Measurements from ENCODE around the gene EXOC6B.
A peak's percentile ranks its signal among the peaks of the same experiment; 100 is the strongest.
"Not testable (repeated sequence)": the region's sequence is repeated elsewhere in the genome, so short reads cannot be mapped to it uniquely, and the experiment has no call there.

Gene EXOC6B

DNA sequence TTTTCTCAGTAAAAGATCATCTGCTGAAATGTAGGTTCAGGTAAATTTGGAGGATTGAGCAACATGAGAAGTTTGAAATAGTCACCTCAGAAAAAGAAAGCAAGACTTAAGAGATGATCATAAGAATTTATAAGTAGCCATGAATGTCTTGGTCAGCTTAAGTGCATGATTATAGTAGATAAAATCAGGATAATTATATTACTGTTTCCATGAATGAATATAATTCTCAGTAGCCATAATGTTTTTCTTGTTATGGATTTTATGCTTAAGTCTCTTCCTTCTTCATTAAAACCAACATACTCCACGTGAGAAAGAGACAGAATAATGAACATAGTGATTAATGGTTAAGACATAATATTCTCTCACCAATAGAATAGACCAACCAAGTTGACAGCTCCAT lies 223.7 kb downstream of the EXOC6B start:
- DNase-seq = no peak
- in situ Hi-C loops (cut with HindIII; ENCODE audit: low pct_ligation_motif_present, low pct_unique_long_range_greater_than_20kb, low sequenced_read_pairs) = no loop called here

DNA sequence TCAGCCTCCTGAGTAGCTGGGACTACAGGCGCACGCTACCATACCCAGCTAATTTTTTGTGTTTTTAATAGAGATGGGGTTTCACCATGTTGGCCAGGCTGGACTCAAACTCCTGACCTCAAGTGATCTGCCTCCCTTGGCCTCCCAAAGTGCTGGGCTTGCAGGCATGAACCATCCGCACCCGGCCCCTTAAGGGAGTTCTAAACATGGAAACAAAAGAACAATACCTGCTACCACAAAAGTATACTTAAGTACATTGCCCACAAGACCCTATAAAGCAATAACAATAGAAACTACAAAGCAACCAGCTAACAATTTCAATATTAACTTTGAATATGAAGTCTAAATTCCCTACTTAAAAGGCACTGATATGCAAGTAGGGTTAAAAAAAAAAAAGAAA lies 242.0 kb downstream of the EXOC6B start:
- in situ Hi-C loops (cut with HindIII; ENCODE audit: low pct_ligation_motif_present, low pct_unique_long_range_greater_than_20kb, low sequenced_read_pairs) = loop anchor here (25.0 kb wide), 1 partner anchor 397 kb away; no protein-coding TSS in a partner anchor
- DNase-seq = not testable (repeated sequence)

DNA sequence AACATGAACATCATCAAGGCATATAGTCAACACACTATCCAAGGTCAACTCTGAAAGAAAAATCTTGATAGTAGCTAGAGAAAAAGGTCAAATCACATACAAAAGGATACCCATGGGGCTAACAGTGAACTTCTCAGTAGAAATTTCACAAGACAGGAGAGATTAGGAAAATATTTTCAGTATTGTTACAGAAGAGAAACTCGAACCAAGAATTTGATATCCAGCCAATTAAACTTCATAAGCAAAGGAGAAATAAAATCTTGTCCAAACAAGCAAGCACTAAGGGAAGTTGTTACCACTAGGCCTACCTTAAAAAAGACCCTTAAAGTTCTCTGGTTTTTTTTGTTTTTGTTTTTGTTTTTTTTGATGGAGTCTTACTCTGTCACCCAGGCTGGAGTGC lies 242.5 kb downstream of the EXOC6B start:
- in situ Hi-C loops (cut with HindIII; ENCODE audit: low pct_ligation_motif_present, low pct_unique_long_range_greater_than_20kb, low sequenced_read_pairs) = loop anchor here (25.0 kb wide), 1 partner anchor 396 kb away; no protein-coding TSS in a partner anchor
- no peak for DNase-seq

DNA sequence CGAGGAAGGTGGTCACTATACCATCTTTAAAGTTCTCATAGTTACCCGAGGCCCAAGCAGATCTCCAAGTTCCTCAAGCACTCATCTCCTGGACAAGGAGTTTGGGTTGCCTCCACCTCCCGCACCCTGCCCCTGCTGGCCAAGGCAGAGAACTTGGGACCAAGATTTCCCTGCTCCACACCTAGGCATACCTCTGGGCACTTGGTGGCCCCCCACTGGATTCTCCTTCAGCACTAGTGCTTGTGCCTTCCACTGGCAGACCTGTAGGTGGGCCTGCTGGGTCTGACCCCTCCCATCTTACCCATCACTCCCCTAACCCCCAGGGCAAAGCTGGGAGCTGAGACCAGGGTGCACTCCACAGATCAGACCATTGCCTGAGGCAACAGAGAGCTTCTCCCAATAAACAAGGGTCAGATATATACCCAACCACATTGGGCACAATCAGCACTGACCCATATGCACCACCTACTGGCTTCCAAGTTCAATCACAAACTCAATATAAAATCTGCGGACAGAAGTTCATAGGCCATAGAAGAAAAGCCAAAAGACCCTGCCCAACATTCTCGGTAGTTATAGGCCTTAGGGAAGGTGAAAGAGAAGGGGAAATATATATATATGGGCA lies 244.2 kb downstream of the EXOC6B start:
- in situ Hi-C loops (cut with HindIII; ENCODE audit: low pct_ligation_motif_present, low pct_unique_long_range_greater_than_20kb, low sequenced_read_pairs) = loop anchor here (25.0 kb wide), 1 partner anchor 394 kb away; no protein-coding TSS in a partner anchor
- DNase-seq = no peak

DNA sequence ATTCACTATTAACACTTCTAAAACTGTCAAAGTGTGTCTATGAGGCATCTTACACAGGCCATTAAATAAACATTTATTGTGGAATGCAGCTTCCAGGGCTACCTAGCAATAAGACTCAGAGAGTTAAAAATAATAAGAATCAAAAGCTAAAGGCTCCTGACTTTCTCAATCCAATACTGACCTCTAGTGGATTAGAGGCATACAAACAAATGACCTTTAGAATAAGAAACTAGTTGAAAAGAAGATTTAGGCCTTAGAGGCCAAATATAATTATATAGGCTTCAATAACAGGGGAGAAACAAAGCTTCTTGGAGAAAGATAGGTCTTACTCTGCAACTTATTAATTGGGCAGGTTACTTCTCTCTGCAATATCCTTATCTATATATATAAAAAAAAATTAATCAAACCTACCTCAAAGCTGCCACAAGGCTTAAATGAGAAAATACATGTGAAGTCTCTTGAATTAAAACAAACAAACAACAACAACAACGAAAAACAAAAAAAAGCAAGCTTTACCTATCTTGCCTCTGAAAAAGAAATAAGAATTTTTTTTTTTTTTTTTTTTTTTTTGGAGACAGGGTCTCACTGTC lies 246.1 kb downstream of the EXOC6B start:
- peak; percentile 69 for DNase-seq
- in situ Hi-C loops (cut with HindIII; ENCODE audit: low pct_ligation_motif_present, low pct_unique_long_range_greater_than_20kb, low sequenced_read_pairs) = loop anchor here (25.0 kb wide), 1 partner anchor 392 kb away; no protein-coding TSS in a partner anchor

DNA sequence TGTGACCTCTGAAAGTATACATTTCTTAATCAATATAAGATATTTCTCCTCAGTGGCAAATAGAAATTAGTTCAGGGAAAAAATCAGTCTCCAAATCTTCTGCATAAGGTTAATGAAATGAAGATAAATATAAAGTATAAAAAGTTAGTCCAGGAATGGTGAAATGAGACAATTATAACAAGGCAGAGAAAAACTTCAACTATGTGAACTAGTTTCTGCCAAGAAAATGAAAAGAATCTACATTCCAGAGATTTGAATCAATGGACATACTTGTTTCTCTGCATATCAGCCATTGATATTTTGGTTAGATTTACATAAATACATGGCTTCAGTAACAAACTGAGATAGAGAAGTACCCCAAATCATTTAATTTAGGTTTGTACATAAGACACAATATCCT lies 249.0 kb downstream of the EXOC6B start:
- DNase-seq = no peak
- in situ Hi-C loops (cut with HindIII; ENCODE audit: low pct_ligation_motif_present, low pct_unique_long_range_greater_than_20kb, low sequenced_read_pairs) = loop anchor here (25.0 kb wide), 1 partner anchor 390 kb away; no protein-coding TSS in a partner anchor

DNA sequence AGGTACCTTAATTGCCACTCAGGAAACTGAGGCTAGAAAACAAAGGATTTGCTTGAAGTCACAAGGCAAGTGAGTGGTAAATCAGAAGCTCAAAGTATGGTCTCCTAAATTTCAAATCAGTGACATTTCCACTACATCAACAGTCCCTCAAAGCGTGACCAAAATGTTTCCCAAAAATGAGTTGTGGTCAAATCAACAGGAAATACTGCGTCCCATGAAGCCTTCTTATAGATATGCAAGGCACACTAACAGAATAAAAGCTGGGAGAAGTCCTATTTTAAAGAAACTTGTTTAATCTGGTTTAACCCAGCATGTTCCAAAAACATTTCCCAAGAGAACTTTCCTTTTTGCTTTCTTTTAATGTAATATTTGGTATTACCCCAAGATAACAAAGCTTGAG lies 249.4 kb downstream of the EXOC6B start:
- DNase-seq = no peak
- in situ Hi-C loops (cut with HindIII; ENCODE audit: low pct_ligation_motif_present, low pct_unique_long_range_greater_than_20kb, low sequenced_read_pairs) = loop anchor here (25.0 kb wide), 1 partner anchor 389 kb away; no protein-coding TSS in a partner anchor

DNA sequence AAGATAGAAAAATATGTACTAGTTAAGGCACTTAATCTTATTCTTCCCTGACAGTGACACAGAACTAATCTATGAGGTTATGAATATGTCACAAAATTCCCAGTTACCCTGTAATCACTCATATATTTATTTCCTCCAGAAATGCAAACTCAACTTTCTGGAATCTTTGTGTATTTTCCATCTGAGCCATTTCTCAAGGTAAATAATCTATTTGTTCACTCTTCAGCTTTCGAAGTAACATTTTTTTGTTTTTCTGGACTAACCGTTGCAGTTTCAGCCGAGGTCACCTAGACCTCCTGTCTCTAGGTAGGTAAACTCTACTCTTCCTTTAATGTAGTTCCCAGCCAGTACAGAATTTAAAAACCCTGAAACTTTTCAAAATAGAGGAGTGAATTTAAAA lies 250.9 kb downstream of the EXOC6B start:
- DNase-seq = no peak
- in situ Hi-C loops (cut with HindIII; ENCODE audit: low pct_ligation_motif_present, low pct_unique_long_range_greater_than_20kb, low sequenced_read_pairs) = loop anchor here (25.0 kb wide), 1 partner anchor 388 kb away; no protein-coding TSS in a partner anchor

DNA sequence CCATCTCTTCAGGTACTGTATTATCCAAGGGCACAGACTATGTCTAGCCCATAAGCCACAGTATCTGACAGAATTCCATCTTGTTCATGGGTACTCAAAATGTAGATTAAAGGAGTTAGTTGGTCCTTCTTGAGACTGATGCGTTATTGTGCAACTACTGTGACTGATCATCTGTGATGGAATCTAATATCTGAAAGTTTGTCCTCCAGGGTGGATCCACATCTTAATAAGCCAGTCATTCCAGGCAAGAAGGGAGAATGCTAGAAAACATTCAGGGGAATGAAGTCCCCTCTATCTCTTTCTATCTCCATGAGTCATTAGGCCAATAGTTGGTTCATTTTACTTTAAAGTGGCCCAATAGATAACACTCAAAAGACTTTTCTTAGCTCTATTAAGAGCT lies 252.6 kb downstream of the EXOC6B start:
- DNase-seq = no peak
- in situ Hi-C loops (cut with HindIII; ENCODE audit: low pct_ligation_motif_present, low pct_unique_long_range_greater_than_20kb, low sequenced_read_pairs) = no loop called here

DNA sequence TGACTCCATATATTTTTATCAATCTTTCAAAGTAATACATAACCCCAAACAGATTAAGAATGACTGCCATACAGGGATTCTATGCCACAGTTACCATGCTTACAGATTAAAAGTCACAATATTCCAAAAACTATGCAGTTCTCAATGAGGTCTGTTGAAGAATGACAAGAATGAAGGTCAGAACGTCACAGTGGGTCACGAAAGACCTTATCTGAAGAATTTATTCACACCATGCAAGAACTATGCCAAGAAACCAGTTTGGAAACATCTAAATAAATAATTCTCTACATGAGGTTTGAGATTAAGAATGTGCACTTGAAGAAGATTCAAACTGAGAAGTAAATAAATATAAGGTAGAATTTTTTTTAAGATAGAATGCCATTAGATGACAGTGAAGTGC lies 253.3 kb downstream of the EXOC6B start:
- DNase-seq = no peak
- in situ Hi-C loops (cut with HindIII; ENCODE audit: low pct_ligation_motif_present, low pct_unique_long_range_greater_than_20kb, low sequenced_read_pairs) = no loop called here

DNA sequence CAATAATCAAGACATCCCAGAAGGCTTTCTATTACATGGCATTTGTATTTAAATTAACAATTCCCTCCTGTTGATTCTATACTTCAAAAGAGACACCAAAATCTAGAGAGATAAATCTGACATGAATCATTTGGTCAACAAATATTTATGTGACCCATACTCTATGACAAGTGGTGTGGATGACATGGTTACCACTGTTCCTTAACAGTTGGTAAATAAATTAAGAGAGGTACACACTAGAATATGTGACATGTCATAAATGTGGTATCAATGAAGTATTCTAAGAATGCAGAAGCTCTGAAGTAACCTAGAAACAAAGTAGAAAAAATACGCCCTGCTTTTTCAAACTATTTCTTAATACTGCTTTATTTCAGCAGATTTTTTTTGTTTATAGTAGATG lies 255.4 kb downstream of the EXOC6B start:
- in situ Hi-C loops (cut with HindIII; ENCODE audit: low pct_ligation_motif_present, low pct_unique_long_range_greater_than_20kb, low sequenced_read_pairs) = no loop called here

DNA sequence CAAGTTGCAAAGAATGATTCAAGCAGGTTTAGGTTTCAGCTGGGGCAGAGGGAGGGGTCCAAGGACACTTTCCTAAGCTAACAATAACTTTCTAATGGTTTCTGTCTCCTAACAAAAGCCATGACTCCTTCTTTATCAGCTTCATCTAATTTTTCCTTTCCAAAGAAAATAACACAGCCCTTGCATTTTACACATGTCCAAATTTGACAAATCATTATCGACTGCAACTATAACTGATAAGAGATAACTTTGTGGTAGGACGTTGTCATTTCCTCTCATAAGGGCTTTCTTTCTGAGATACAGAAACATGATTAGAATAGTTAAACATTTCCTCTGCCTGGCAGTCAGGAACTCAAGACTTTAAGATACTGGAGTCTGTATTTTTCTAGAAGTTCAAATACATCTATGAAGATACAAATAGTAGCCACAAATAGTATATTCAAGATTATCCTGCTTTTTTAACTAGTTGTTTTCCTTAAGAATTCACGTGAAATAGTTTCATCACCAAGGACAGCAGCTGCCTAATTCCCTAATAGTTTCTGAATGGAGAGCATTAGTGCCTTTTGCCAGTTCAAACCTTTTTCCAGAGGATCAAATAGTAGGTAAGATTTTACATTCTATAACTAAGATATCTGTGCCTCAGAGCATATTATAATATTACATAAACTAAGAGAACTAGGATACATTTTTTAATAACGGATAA lies 263.2 kb downstream of the EXOC6B start:
- in situ Hi-C loops (cut with HindIII; ENCODE audit: low pct_ligation_motif_present, low pct_unique_long_range_greater_than_20kb, low sequenced_read_pairs) = no loop called here
- DNase-seq = peak; percentile 36

More for the DNA sequence above, 255.4 kb downstream of the EXOC6B start:
- no peak for DNase-seq

DNA sequence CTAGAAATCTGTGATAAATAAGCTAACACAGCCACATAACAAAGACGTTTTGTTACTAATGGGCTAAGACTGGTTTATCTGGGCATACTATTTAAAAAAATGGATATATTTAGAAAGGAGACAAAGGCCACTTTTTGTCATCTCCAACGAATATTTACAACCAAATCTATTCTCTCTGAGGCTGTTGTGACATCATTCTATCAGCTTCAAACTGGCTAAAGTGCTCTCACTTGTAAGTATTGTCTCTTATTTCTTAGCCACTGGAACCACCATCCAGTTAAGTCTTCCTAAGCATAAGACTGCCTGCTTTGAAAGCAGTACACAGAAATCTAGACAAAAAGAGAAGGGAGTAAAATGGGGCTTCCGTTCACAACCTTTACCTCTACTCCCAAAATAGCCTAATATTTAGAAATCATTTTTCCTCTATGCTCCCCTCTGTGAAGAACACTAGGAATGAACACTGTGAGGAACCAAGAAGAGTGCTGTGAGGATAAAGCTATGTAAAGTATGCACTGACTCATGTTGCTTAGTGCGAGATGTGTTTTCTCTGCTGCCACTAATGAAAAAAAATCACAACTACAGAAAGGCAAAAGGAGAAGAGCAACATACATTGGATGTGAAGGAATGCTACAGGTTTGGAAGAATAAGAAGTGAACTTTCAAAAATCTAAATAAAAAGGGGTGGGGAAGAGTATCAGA lies 264.1 kb downstream of the EXOC6B start:
- in situ Hi-C loops (cut with HindIII; ENCODE audit: low pct_ligation_motif_present, low pct_unique_long_range_greater_than_20kb, low sequenced_read_pairs) = no loop called here
- DNase-seq = peak; percentile 70

DNA sequence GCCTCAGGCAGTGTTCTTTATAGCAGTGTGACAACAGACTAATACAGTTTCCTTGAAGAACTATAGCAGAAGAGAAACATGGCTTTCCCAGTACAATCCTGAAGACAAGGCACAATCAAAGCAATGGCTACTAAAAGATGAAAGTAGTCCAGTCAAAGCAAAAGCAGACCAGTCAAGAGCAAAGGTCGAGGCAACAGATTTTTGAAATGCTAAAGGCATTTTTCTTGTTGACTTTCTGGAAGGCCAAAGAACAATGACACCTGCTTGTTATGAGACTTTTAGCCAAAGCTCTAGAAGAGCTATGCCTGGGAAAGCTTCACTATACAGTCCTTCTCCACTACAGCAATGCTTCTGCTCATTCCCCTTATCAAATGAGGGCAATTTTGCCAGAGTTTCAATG lies 269.9 kb downstream of the EXOC6B start:
- DNase-seq = no peak
- in situ Hi-C loops (cut with HindIII; ENCODE audit: low pct_ligation_motif_present, low pct_unique_long_range_greater_than_20kb, low sequenced_read_pairs) = no loop called here

DNA sequence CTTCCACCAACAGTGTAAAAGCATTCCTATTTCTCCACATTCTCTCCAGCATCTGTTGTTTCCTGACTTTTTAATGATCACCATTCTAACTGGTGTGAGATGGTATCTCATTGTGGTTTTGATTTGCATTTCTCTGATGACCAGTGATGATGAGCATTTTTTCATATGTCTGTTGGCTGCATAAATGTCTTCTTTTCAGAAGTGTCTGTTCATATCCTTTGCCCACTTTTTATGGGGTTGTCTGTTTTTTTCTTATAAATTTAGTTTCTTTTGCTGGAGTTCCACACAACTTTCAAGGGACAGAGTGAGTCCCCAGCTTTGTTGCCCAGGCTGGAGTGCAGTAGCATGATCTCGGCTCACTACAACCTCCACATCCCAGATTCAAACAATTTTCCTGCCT lies 270.5 kb downstream of the EXOC6B start:
- in situ Hi-C loops (cut with HindIII; ENCODE audit: low pct_ligation_motif_present, low pct_unique_long_range_greater_than_20kb, low sequenced_read_pairs); DNase-seq: not testable (repeated sequence)

DNA sequence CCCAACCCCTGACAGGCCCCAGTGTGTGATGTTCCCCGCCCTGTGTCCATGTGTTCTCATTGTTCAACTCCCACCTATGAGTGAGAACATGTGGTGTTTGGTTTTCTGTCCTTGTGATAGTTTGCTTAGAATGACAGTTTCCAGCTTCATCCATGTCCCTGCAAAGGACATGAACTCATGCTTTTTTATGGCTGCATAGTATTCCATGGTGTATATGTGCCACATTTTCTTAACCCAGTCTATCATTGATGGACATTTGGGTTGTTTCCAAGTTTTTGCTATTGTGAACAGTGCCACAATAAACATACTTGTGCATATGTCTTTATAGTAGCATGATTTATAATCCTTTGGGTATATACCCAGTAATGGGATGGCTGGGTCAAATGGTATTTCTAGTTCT lies 270.9 kb downstream of the EXOC6B start:
- DNase-seq; in situ Hi-C loops (cut with HindIII; ENCODE audit: low pct_ligation_motif_present, low pct_unique_long_range_greater_than_20kb, low sequenced_read_pairs): not testable (repeated sequence)

DNA sequence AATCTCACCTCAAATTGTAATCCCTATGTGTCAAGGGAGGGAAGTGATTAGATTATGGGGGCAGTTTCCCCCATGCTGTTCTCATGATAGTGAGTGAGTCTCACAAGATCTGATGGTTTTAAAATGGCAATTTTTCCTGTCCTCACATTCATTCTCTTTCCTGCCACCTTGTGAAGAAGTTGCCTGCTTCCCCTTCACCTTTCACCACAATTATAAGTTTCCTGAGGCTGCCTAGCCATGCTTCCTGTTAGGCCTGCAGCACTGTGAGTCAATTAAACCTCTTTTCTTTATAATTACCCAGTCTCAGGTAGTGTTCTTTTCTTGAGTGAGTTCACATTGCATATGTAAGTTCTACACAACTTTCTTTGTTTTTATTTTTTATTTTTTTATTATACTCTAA lies 271.5 kb downstream of the EXOC6B start:
- no peak for DNase-seq
- in situ Hi-C loops (cut with HindIII; ENCODE audit: low pct_ligation_motif_present, low pct_unique_long_range_greater_than_20kb, low sequenced_read_pairs) = no loop called here

DNA sequence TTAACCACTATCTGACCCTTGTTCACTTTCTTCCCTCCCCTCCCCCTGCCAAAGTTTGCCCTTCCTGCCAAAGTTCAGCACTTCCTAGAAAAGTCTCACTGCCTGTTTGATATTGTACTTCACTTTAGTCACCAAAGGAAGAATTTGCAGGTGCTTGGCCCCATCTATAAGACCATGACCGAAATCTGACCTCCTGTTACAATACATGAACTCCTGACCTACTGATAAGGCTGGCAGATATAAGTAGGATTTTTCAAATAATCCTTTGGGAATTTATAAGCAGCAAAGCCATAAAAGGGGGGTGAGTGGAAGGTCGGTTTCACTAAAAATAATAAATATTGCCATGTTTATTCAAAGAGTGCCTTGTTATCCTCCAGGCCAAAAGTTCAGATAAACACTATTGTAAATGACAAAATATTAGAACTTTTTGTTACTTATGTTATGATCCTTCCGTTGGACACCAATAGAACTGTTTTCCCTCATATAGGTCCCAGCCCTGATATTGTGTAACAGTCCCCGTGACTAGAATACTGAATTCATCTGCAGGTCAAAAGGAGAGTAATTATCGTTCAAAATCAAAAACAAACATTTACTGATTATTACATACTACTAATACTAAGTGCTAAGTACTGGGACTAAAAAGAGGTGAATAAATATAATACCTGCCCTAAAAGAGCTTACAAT lies 277.6 kb downstream of the EXOC6B start:
- in situ Hi-C loops (cut with HindIII; ENCODE audit: low pct_ligation_motif_present, low pct_unique_long_range_greater_than_20kb, low sequenced_read_pairs) = no loop called here
- no peak for DNase-seq

All from ACHN (cell line).